ENCODE data around the gene PAQR4. TPM values are rescaled to one million over a fixed set of nuclear protein-coding genes. Genes with fewer than 3 reads are reported as not detected.
A peak's percentile ranks its signal among the peaks of the same experiment; 100 is the strongest.

Gene PAQR4
- total and polyA plus RNA-seq, 2 donors from 2014 or later, result 3.5 to 5.9 TPM

DNA sequence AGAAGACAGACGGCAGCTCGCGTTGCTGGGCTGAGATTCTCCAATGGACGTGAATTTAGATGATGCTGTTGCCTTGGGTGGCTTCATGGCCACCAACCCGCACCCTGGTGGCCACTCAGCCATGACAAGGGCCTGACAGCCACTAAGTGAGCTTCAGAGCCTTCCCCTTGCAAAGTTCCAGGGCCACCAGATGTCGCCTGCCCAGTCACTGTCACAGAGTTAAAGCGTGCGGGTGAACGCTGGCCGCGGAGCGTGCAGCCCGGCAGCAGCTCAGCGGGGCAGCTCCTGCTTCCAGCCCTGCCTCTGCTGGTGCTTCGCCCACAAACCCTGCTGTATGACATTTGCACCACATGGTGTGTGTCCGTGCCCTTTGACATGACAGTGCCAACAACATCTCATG lies 18.4 kb upstream of the PAQR4 start:
- no peak for FAIRE-seq
- Histone ChIP-seq H3K27ac (ENCODE audit: low read depth in 2 of 2, low read length in 2 of 2) (no peak overlapping the region), H3K4me1 (ENCODE audit: control insufficient read depth in 2 of 3, insufficient read depth in 2 of 3, low read depth in 1 of 3, low read length in 3 of 3) (no peaks in the 10 kb centered on the region), H3K9me3 (ENCODE audit: control insufficient read depth in 2 of 3, insufficient read depth in 1 of 3, low read length in 3 of 3) (no peaks in the 10 kb centered on the region), H3K9ac (ENCODE audit: low read length in 3 of 3) (no peak overlapping the region), H3K36me3 (ENCODE audit: control insufficient read depth in 2 of 3, insufficient read depth in 3 of 3, low read length in 3 of 3) (peaks cover 0 to 10% (median 2%) of the 10 kb centered on the region in 3 donors), H3K4me3 (ENCODE audit: low read length in 3 of 3) (no peak overlapping the region), H3K27me3 (ENCODE audit: control insufficient read depth, insufficient read depth, low read length) (no peaks in the 10 kb centered on the region)
- intact Hi-C loops (cut with DNase I), result no loop called here
- TF ChIP-seq, protein P1, sequence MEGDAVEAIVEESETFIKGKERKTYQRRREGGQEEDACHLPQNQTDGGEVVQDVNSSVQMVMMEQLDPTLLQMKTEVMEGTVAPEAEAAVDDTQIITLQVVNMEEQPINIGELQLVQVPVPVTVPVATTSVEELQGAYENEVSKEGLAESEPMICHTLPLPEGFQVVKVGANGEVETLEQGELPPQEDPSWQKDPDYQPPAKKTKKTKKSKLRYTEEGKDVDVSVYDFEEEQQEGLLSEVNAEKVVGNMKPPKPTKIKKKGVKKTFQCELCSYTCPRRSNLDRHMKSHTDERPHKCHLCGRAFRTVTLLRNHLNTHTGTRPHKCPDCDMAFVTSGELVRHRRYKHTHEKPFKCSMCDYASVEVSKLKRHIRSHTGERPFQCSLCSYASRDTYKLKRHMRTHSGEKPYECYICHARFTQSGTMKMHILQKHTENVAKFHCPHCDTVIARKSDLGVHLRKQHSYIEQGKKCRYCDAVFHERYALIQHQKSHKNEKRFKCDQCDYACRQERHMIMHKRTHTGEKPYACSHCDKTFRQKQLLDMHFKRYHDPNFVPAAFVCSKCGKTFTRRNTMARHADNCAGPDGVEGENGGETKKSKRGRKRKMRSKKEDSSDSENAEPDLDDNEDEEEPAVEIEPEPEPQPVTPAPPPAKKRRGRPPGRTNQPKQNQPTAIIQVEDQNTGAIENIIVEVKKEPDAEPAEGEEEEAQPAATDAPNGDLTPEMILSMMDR (IDR thresholded peaks at IDR 0.05; ENCODE audit: borderline replicate concordance, extremely low read depth, insufficient read depth), result no peak
- DNase-seq, result no peak

DNA sequence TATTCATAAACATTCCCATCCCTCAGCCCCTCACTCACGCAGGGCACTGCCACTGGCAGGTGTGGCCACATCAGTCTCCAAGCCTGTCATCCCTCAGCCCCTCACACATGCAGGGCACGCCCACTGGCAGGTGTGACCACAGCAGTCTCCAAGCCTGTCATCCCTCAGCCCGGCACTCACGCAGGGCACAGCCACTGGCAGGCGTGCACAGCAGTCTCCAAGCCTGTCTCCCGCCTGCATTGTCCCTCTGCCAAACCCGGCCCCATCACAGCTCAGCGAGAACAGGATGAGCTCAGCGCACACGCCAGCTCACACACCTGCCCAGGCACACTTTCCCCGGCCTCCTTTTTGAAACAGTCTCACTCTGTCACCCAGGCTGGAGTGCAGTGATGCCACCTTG lies 16.5 kb upstream of the PAQR4 start:
- FAIRE-seq (no peak), DNase-seq (no peak)
- H3K9ac ChIP-seq (ENCODE audit: low read length in 3 of 3), result no peak overlapping the region
- no peak overlapping the region for H3K27ac ChIP-seq (ENCODE audit: low read depth in 2 of 2, low read length in 2 of 2)
- TF ChIP-seq, protein P1 (IDR thresholded peaks at IDR 0.05; ENCODE audit: borderline replicate concordance, extremely low read depth, insufficient read depth), result no peak
- intact Hi-C loops (cut with DNase I), result no loop called here
- no peaks in the 10 kb centered on the region for H3K27me3 ChIP-seq (ENCODE audit: control insufficient read depth, insufficient read depth, low read length)
- H3K4me3 ChIP-seq (ENCODE audit: low read length in 3 of 3), result no peak overlapping the region
- H3K4me1 ChIP-seq (ENCODE audit: control insufficient read depth in 2 of 3, insufficient read depth in 2 of 3, low read depth in 1 of 3, low read length in 3 of 3), result no peaks in the 10 kb centered on the region
- H3K9me3 ChIP-seq (ENCODE audit: control insufficient read depth in 2 of 3, insufficient read depth in 1 of 3, low read length in 3 of 3), result no peaks in the 10 kb centered on the region
- peaks cover 0 to 3% (median 0%) of the 10 kb centered on the region in 3 donors for H3K36me3 ChIP-seq (ENCODE audit: control insufficient read depth in 2 of 3, insufficient read depth in 3 of 3, low read length in 3 of 3)

DNA sequence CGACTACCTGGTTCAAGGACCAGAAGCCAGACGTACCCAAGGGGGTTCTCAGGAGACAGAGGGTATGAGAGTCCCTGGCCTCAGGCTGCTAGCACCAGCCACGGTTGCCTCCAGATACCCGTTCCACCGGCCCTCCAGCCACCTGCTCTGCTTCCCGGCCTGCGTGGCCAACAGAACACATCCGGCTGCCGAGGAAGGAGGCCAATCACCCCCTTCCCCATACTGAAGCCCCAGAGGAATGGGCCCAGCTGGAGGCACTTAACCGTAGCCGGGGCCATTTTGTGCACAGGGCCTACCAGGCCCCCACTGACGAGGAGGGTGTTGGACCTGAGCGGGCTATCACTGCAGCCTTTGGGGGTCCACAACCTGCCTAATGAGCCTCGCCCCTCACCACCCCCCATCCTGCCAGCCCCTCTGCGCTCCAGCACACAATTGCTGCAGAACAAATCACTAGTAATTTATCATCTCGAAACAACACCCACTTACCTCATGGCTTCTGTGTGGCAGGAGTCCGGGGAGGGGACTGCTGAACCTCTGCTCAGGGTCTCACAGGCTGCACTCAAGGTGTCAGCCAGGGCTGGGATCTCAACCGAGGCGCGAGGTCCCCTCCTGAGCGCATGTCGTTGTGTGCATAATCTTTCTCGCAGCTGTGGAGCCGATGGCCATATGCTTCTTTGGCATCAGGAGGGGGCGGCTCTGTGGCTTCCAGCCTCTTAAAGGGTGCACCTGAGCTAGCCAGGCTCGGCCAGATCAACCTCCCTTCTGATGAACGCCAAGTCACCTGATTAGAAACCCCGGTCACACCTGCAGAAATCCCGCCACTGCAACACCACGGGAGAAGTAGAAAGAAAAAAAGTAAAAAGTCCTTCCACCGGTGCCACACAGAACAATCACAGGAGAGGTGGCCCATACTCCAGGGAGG lies 15.2 kb upstream of the PAQR4 start:
- no peak for FAIRE-seq
- intact Hi-C loops (cut with DNase I), result no loop called here
- TF ChIP-seq, protein P1 (IDR thresholded peaks at IDR 0.05; ENCODE audit: borderline replicate concordance, extremely low read depth, insufficient read depth), result no peak
- no peaks in the 10 kb centered on the region for H3K9me3 ChIP-seq (ENCODE audit: control insufficient read depth in 2 of 3, insufficient read depth in 1 of 3, low read length in 3 of 3)
- H3K27ac ChIP-seq (ENCODE audit: low read depth in 2 of 2, low read length in 2 of 2), result no peak overlapping the region
- H3K4me1 ChIP-seq (ENCODE audit: control insufficient read depth in 2 of 3, insufficient read depth in 2 of 3, low read depth in 1 of 3, low read length in 3 of 3), result no peaks in the 10 kb centered on the region
- H3K27me3 ChIP-seq (ENCODE audit: control insufficient read depth, insufficient read depth, low read length), result no peaks in the 10 kb centered on the region
- no peak overlapping the region for H3K9ac ChIP-seq (ENCODE audit: low read length in 3 of 3)
- H3K4me3 ChIP-seq (ENCODE audit: low read length in 3 of 3), result no peak overlapping the region
- H3K36me3 ChIP-seq (ENCODE audit: control insufficient read depth in 2 of 3, insufficient read depth in 3 of 3, low read length in 3 of 3), result peaks cover 0 to 3% (median 0%) of the 10 kb centered on the region in 3 donors
- peak in 4 of 5 donors; percentile 30 to 63 (median 56) for DNase-seq
